Memory B cell (primary cell): Measurements from ENCODE around the gene TMEM141.
"Not testable (repeated sequence)": the region's sequence is repeated elsewhere in the genome, so short reads cannot be mapped to it uniquely, and the experiment has no call there.

Experiments used
- ATAC-seq: fragments of 150-1000 bp; cut with Tn5 transposase; 2 replicates; pipeline ENCODE4 v1.10.0; 2021; ENCODE audit warnings: low read depth, mild to moderate bottlenecking, moderate library complexity
- DNase-seq, 2 donors: peaks; one replicate each; pipeline ENCODE4 v3.0.0; 2022; ENCODE audit warnings: low spot score in 2 of 2
- H3K27ac Mint-ChIP-seq: one replicate; pipeline ENCODE4 v1.8.0; 2022; ENCODE audit warnings: mild to moderate bottlenecking, moderate library complexity, mixed read lengths
- H3K27me3 Mint-ChIP-seq: one replicate; pipeline ENCODE4 v1.8.0; 2022; ENCODE audit warnings: mixed read lengths
- H3K36me3 Mint-ChIP-seq: one replicate; pipeline ENCODE4 v1.8.0; 2022; ENCODE audit warnings: mild to moderate bottlenecking, mixed read lengths
- H3K4me1 Mint-ChIP-seq: one replicate; pipeline ENCODE4 v1.8.0; 2022; ENCODE audit warnings: mixed read lengths
- H3K4me3 Mint-ChIP-seq: one replicate; pipeline ENCODE4 v1.8.0; 2022; ENCODE audit warnings: mild to moderate bottlenecking, moderate library complexity, mixed read lengths
- H3K9me3 Mint-ChIP-seq: one replicate; pipeline ENCODE4 v1.8.0; 2022; ENCODE audit warnings: mixed read lengths

Gene TMEM141

GRCh38 chr9:136750526-136750925, 40.6 kb upstream of the TMEM141 start:
- Mint-ChIP-seq H3K4me1 (peaks cover 32% of the 10 kb centered on the region), H3K4me3 (no peak overlapping the region), H3K27me3 (no peaks in the 10 kb centered on the region), H3K9me3 (peaks cover 7% of the 10 kb centered on the region), H3K36me3 (peaks cover 5% of the 10 kb centered on the region), H3K27ac (peak overlapping the region; percentile 90)
- DNase-seq (no peak), ATAC-seq (no peak)

GRCh38 chr9:136751244-136751643, 39.9 kb upstream of the TMEM141 start:
- peak overlapping the region; percentile 90 for H3K27ac Mint-ChIP-seq
- no peaks in the 10 kb centered on the region for H3K27me3 Mint-ChIP-seq
- H3K4me3 Mint-ChIP-seq = peak overlapping the region; percentile 29
- H3K9me3 Mint-ChIP-seq = peaks cover 7% of the 10 kb centered on the region
- peaks cover 5% of the 10 kb centered on the region for H3K36me3 Mint-ChIP-seq
- no peak for DNase-seq
- peaks cover 36% of the 10 kb centered on the region for H3K4me1 Mint-ChIP-seq
- no peak for ATAC-seq

GRCh38 chr9:136751814-136752213, 39.3 kb upstream of the TMEM141 start:
- no peak overlapping the region for H3K27ac Mint-ChIP-seq
- H3K4me3 Mint-ChIP-seq = no peak overlapping the region
- H3K4me1 Mint-ChIP-seq = peaks cover 36% of the 10 kb centered on the region
- H3K27me3 Mint-ChIP-seq = no peaks in the 10 kb centered on the region
- peaks cover 7% of the 10 kb centered on the region for H3K9me3 Mint-ChIP-seq
- ATAC-seq (no peak), DNase-seq (no peak)
- peaks cover 5% of the 10 kb centered on the region for H3K36me3 Mint-ChIP-seq

- DNase-seq = no peak
- H3K36me3 Mint-ChIP-seq = peaks cover 5% of the 10 kb centered on the region
- no peak for ATAC-seq
- H3K27ac Mint-ChIP-seq = no peak overlapping the region
- peaks cover 26% of the 10 kb centered on the region for H3K4me1 Mint-ChIP-seq
- H3K9me3 Mint-ChIP-seq = peaks cover 7% of the 10 kb centered on the region
- no peak overlapping the region for H3K4me3 Mint-ChIP-seq
- no peaks in the 10 kb centered on the region for H3K27me3 Mint-ChIP-seq
These were observed 37.6 kb upstream of the TMEM141 start for GRCh38 chr9:136753371-136754058.

- Mint-ChIP-seq H3K27ac (no peak overlapping the region), H3K27me3 (no peaks in the 10 kb centered on the region), H3K9me3 (peaks cover 7% of the 10 kb centered on the region), H3K4me1 (peaks cover 21% of the 10 kb centered on the region), H3K36me3 (peaks cover 5% of the 10 kb centered on the region), H3K4me3 (no peak overlapping the region)
- no peak for DNase-seq
- ATAC-seq = no peak
These were observed 37.0 kb upstream of the TMEM141 start for GRCh38 chr9:136754059-136754572.

- H3K4me3 Mint-ChIP-seq = no peak overlapping the region
- H3K36me3 Mint-ChIP-seq = peaks cover 5% of the 10 kb centered on the region
- peaks cover 20% of the 10 kb centered on the region for H3K4me1 Mint-ChIP-seq
- H3K9me3 Mint-ChIP-seq = peaks cover 7% of the 10 kb centered on the region
- no peak overlapping the region for H3K27ac Mint-ChIP-seq
- no peak for DNase-seq
- ATAC-seq = no peak
- H3K27me3 Mint-ChIP-seq = no peaks in the 10 kb centered on the region
These were observed 36.4 kb upstream of the TMEM141 start for GRCh38 chr9:136754626-136755301.

- H3K27me3 Mint-ChIP-seq, H3K27ac Mint-ChIP-seq, H3K36me3 Mint-ChIP-seq, H3K9me3 Mint-ChIP-seq, DNase-seq, H3K4me3 Mint-ChIP-seq, ATAC-seq: not testable (repeated sequence)
- peaks cover 14% of the 10 kb centered on the region for H3K4me1 Mint-ChIP-seq
These were observed 35.6 kb upstream of the TMEM141 start for GRCh38 chr9:136755302-136756133.

- Mint-ChIP-seq H3K4me1 (peaks cover 12% of the 10 kb centered on the region), H3K27me3 (no peaks in the 10 kb centered on the region), H3K27ac (no peak overlapping the region), H3K9me3 (peaks cover 5% of the 10 kb centered on the region), H3K36me3 (peaks cover 4% of the 10 kb centered on the region), H3K4me3 (no peak overlapping the region)
- no peak for DNase-seq
- no peak for ATAC-seq
These were observed 35.1 kb upstream of the TMEM141 start for GRCh38 chr9:136756134-136756438.

GRCh38 chr9:136756836-136757235, 34.3 kb upstream of the TMEM141 start:
- no peak for ATAC-seq
- Mint-ChIP-seq H3K36me3 (peaks cover 4% of the 10 kb centered on the region), H3K9me3 (peaks cover 5% of the 10 kb centered on the region), H3K27ac (no peak overlapping the region), H3K27me3 (no peaks in the 10 kb centered on the region), H3K4me3 (no peak overlapping the region), H3K4me1 (peaks cover 12% of the 10 kb centered on the region)
- no peak for DNase-seq

- H3K4me1 Mint-ChIP-seq = peaks cover 12% of the 10 kb centered on the region
These were observed 33.8 kb upstream of the TMEM141 start for GRCh38 chr9:136757328-136757727.

GRCh38 chr9:136757751-136758140, 33.4 kb upstream of the TMEM141 start:
- ATAC-seq (peak; percentile 5), DNase-seq (no peak)
- H3K4me1 Mint-ChIP-seq = peaks cover 12% of the 10 kb centered on the region
- peak overlapping the region; percentile 27 for H3K4me3 Mint-ChIP-seq
- H3K9me3 Mint-ChIP-seq = no peaks in the 10 kb centered on the region
- H3K27ac Mint-ChIP-seq = no peak overlapping the region
- H3K27me3 Mint-ChIP-seq = no peaks in the 10 kb centered on the region
- H3K36me3 Mint-ChIP-seq = no peaks in the 10 kb centered on the region

More at GRCh38 chr9:136757328-136757727, 33.8 kb upstream of the TMEM141 start:
- Mint-ChIP-seq H3K9me3 (peaks cover 4% of the 10 kb centered on the region), H3K4me3 (no peak overlapping the region), H3K36me3 (peaks cover 4% of the 10 kb centered on the region), H3K27ac (no peak overlapping the region), H3K27me3 (no peaks in the 10 kb centered on the region)
- ATAC-seq (peak; percentile 5), DNase-seq (no peak)

GRCh38 chr9:136759001-136759400, 32.1 kb upstream of the TMEM141 start:
- Mint-ChIP-seq H3K4me3 (no peak overlapping the region), H3K27ac (no peak overlapping the region), H3K4me1 (peaks cover 12% of the 10 kb centered on the region), H3K36me3 (no peaks in the 10 kb centered on the region), H3K27me3 (no peaks in the 10 kb centered on the region), H3K9me3 (no peaks in the 10 kb centered on the region)
- ATAC-seq (no peak), DNase-seq (no peak)

- Mint-ChIP-seq H3K27ac (no peak overlapping the region), H3K4me3 (peak overlapping the region; percentile 44), H3K36me3 (no peaks in the 10 kb centered on the region), H3K9me3 (no peaks in the 10 kb centered on the region), H3K27me3 (no peaks in the 10 kb centered on the region), H3K4me1 (peaks cover 12% of the 10 kb centered on the region)
- ATAC-seq = no peak
- no peak for DNase-seq
These were observed 31.5 kb upstream of the TMEM141 start for GRCh38 chr9:136759436-136760325.
